ENCODE measurements around the gene RPL22.

RPL22 gene

GRCh38 chr1:6151291-6151822, 48.0 kb downstream of the RPL22 start:
- DNase-seq: no peak

GRCh38 chr1:6150006-6150938, 49.1 kb downstream of the RPL22 start:
- no peak for DNase-seq

- no peak for DNase-seq
These were observed 49.8 kb downstream of the RPL22 start for GRCh38 chr1:6149597-6149996.

GRCh38 chr1:6148497-6149241, 50.7 kb downstream of the RPL22 start:
- peak; percentile 35 to 56 for DNase-seq

GRCh38 chr1:6145864-6146410, 53.5 kb downstream of the RPL22 start:
- DNase-seq: no peak

- DNase-seq: no peak
These were observed 54.0 kb downstream of the RPL22 start for GRCh38 chr1:6145396-6145750.

- DNase-seq: no peak
These were observed 54.6 kb downstream of the RPL22 start for GRCh38 chr1:6144647-6145395.

GRCh38 chr1:6144175-6144574, 55.2 kb downstream of the RPL22 start:
- no peak for DNase-seq

GRCh38 chr1:6143395-6143794, 56.0 kb downstream of the RPL22 start:
- DNase-seq: no peak

GRCh38 chr1:6142734-6143133, 56.7 kb downstream of the RPL22 start:
- DNase-seq: no peak

GRCh38 chr1:6142036-6142621, 57.3 kb downstream of the RPL22 start:
- DNase-seq: no peak

GRCh38 chr1:6141592-6141991, 57.8 kb downstream of the RPL22 start:
- DNase-seq: no peak

- no peak for DNase-seq
These were observed 59.0 kb downstream of the RPL22 start for GRCh38 chr1:6140413-6140812.

- no peak for DNase-seq
These were observed 61.6 kb downstream of the RPL22 start for GRCh38 chr1:6137758-6138157.

- no peak for DNase-seq
These were observed 62.7 kb downstream of the RPL22 start for GRCh38 chr1:6136516-6137220.
